ENCODE data around the gene NFATC1. TPM values are rescaled to one million over a fixed set of nuclear protein-coding genes. Genes with fewer than 3 reads are reported as not detected.

The NFATC1 gene
- total RNA-seq, 4 donors from 2014 or later, result 10.1 to 15.0 (median 12.7) TPM

GRCh38 chr18:79496978-79497637, 101.4 kb downstream of the NFATC1 start:
- Histone ChIP-seq H3K4me1 (peaks cover 0 to 14% of the 10 kb centered on the region in 2 donors), H3K9me3 (no peaks in the 10 kb centered on the region), H3K4me3 (replicated peaks in 1 of 3) (no peak overlapping the region), H3K27ac (no peak overlapping the region), H3K36me3 (no peaks in the 10 kb centered on the region), H3K27me3 (no peaks in the 10 kb centered on the region)
- DNase-seq, result peak in 1 of 2 donors; percentile 7
- WGBS, 2 donors, result 65 to 82% methylated on average over 12 to 22 of the region's 22 CpGs
- no peak for TF ChIP-seq CTCF (IDR thresholded peaks at IDR 0.05)
- TF ChIP-seq POLR2A (IDR thresholded peaks at IDR 0.05), result no peak
- intact Hi-C loops (cut with DNase I), result no loop called here

DNA sequence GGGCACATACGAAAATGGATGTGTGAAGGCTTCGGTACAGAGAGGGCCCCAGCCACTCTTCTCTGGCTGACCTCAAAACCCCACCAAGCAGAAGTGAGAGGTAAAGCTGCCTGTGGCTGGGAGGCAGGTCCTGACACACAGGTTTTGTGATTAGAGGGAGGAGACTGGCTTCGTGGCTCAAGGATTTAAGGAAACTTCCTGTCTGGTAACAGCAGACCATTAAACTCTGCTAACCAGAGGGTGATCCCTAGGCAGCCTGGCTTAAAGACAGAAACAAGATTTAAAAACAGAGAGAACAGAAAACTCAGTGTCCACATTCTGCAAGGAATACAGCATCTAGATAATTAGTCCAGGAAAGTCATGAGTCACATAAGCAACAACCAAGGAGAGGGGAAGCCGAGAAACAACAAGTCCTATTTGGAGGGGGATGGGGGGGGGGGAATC, 101.9 kb downstream of the NFATC1 start:
- no peaks in the 10 kb centered on the region for H3K9me3 ChIP-seq
- intact Hi-C loops (cut with DNase I), result no loop called here
- H3K27me3 ChIP-seq, result no peaks in the 10 kb centered on the region
- no peak overlapping the region for H3K4me3 ChIP-seq (replicated peaks in 1 of 3)
- H3K4me1 ChIP-seq, result peaks cover 0 to 14% of the 10 kb centered on the region in 2 donors
- 65 to 80% methylated on average over 4 of the region's 4 CpGs for WGBS, 2 donors
- TF ChIP-seq POLR2A (IDR thresholded peaks at IDR 0.05) (no peak), CTCF (IDR thresholded peaks at IDR 0.05) (no peak)
- H3K27ac ChIP-seq, result no peak overlapping the region
- H3K36me3 ChIP-seq, result no peaks in the 10 kb centered on the region
- DNase-seq, result no peak

- no peak for DNase-seq
- TF ChIP-seq POLR2A (IDR thresholded peaks at IDR 0.05) (no peak), CTCF (IDR thresholded peaks at IDR 0.05) (no peak)
- intact Hi-C loops (cut with DNase I), result no loop called here
- no peak overlapping the region for H3K27ac ChIP-seq
- peaks cover 0 to 14% of the 10 kb centered on the region in 2 donors for H3K4me1 ChIP-seq
- no peaks in the 10 kb centered on the region for H3K36me3 ChIP-seq
- H3K27me3 ChIP-seq, result no peaks in the 10 kb centered on the region
- 92% methylated on average over 6 of the region's 6 CpGs for WGBS, 2 donors
- H3K4me3 ChIP-seq (replicated peaks in 1 of 3), result no peak overlapping the region
- no peaks in the 10 kb centered on the region for H3K9me3 ChIP-seq
Observed at GRCh38 chr18:79498662-79499061, 102.9 kb downstream of the NFATC1 start.

DNA sequence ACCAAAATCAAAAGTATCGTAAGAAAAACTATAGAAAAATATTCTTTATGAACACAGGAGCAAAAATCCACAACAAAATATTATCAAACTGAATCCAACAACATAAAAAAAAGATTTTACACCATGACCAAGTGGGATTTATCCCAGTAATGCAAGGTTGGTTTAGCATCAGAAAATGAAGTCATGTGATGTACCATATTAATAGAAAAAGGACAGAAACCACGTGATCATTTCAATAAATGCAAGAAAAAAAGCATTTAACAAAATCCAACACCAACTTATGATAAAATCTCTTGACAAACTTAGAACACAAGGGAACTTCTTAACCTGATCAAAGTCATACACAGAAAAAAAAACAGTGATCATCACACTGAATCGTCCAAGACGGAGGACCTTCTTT, 105.3 kb downstream of the NFATC1 start:
- WGBS, 2 donors, result 92 to 93% methylated on average over 4 of the region's 4 CpGs
- Histone ChIP-seq H3K4me1 (peaks cover 3 to 16% of the 10 kb centered on the region in 2 donors), H3K27me3 (no peaks in the 10 kb centered on the region), H3K9me3 (no peaks in the 10 kb centered on the region), H3K27ac (no peak overlapping the region), H3K36me3 (no peaks in the 10 kb centered on the region), H3K4me3 (replicated peaks in 1 of 3) (no peak overlapping the region)
- intact Hi-C loops (cut with DNase I), result no loop called here
- TF ChIP-seq CTCF (IDR thresholded peaks at IDR 0.05), result no peak
- no peak for DNase-seq

DNA sequence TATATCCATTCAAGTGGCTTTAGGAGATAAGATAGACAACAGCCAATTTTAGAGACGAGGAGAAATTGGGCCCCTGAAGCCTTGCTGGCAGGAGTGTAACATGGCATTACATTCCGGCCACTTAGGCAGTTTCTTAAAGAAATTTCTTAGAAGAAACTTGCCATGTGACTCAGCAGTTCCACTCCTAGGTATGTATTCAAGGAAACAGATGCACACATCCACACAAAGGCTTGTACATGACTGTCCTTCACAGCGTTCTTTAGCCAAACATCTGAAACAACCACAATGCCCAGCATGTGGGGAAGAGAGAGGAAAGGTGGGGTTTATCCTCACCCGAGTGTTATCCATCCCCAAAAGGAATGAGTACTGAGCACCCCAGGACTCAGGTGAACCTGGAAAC, 107.1 kb downstream of the NFATC1 start:
- Histone ChIP-seq H3K36me3 (no peaks in the 10 kb centered on the region), H3K9me3 (no peaks in the 10 kb centered on the region), H3K27me3 (no peaks in the 10 kb centered on the region), H3K4me3 (replicated peaks in 1 of 3) (no peak overlapping the region), H3K27ac (no peak overlapping the region), H3K4me1 (peaks cover 18 to 19% of the 10 kb centered on the region in 2 donors)
- no peak for DNase-seq
- TF ChIP-seq CTCF (IDR thresholded peaks at IDR 0.05) (no peak), POLR2A (IDR thresholded peaks at IDR 0.05) (no peak)
- intact Hi-C loops (cut with DNase I), result no loop called here
- WGBS, 2 donors, result 77 to 79% methylated on average over 4 of the region's 4 CpGs

Data from thyroid gland (tissue), 4 donors.